CD14-positive monocyte (primary cell): Measurements from ENCODE around the gene ERGIC3. TPM values are rescaled to one million over a fixed set of nuclear protein-coding genes. Genes with fewer than 3 reads are reported as not detected.
"Not testable (repeated sequence)": the region's sequence is repeated elsewhere in the genome, so short reads cannot be mapped to it uniquely, and the experiment has no call there.

Experiments used
- DNase-seq, 3 donors: peaks; one replicate each; pipeline ENCODE4 v3.0.0-alpha.2; 2011 to 2022
- H2AFZ ChIP-seq: 2 replicates; pipeline ENCODE4 v1.6.0; 2012; ENCODE audit warnings: mild to moderate bottlenecking, low read depth, low read length, inconsistent platforms; ENCODE audit not compliant: insufficient read depth, poor library complexity, severe bottlenecking
- H3K27ac ChIP-seq, 2 donors: 1 replicate in 1 of 2; 2 replicates in 1 of 2; pipeline ENCODE4 v1.5.1; 2012 to 2013; ENCODE audit warnings: low read length in 2 of 2, control low read depth in 1 of 2, inconsistent platforms in 1 of 2, low read depth in 1 of 2, mild to moderate bottlenecking in 1 of 2
- H3K27me3 ChIP-seq, 2 donors: one replicate each; pipeline versions ENCODE4 v1.6.0 to v1.6.1; 2011 to 2013; ENCODE audit warnings: low read length in 2 of 2; ENCODE audit not compliant: control insufficient read depth in 2 of 2, insufficient read depth in 2 of 2
- H3K36me3 ChIP-seq, 2 donors: replicated peaks in 1 of 2; 1 replicate in 1 of 2; 2 replicates in 1 of 2; pipeline versions ENCODE4 v1.5.1 to v1.6.1; 2012 to 2013; ENCODE audit warnings: low read length in 2 of 2, control low read depth in 1 of 2, inconsistent platforms in 1 of 2, mild to moderate bottlenecking in 1 of 2; ENCODE audit not compliant: insufficient read depth in 2 of 2, control insufficient read depth in 1 of 2
- H3K4me1 ChIP-seq, 2 donors: 1 replicate in 1 of 2; 2 replicates in 1 of 2; pipeline versions ENCODE4 v1.5.1 to v1.6.1; 2012 to 2013; ENCODE audit warnings: low read length in 2 of 2, control low read depth in 1 of 2, inconsistent platforms in 1 of 2, mild to moderate bottlenecking in 1 of 2, moderate library complexity in 1 of 2; ENCODE audit not compliant: insufficient read depth in 2 of 2, control insufficient read depth in 1 of 2
- H3K4me2 ChIP-seq: replicated peaks from 2 replicates; pipeline ENCODE3; 2012; ENCODE audit warnings: low read length, moderate library complexity, mild to moderate bottlenecking; ENCODE audit not compliant: poor library complexity, severe bottlenecking; ENCODE audit errors: extremely low read depth
- H3K4me3 ChIP-seq, 3 experiments: fragments of 200-600 bp in 1 of 3; sonication (generic) in 1 of 3; replicated peaks in 1 of 3; 1 replicate in 2 of 3; 2 replicates in 1 of 3; pipeline ENCODE4 v1.5.1; 2011 to 2013; ENCODE audit warnings: low read length in 3 of 3, mild to moderate bottlenecking in 3 of 3, control low read depth in 2 of 3, low read depth in 2 of 3, inconsistent platforms in 1 of 3, moderate library complexity in 1 of 3
- H3K79me2 ChIP-seq: 2 replicates; pipeline ENCODE4 v1.6.0; 2012; ENCODE audit warnings: mild to moderate bottlenecking, control low read depth, inconsistent platforms, low read length, moderate library complexity; ENCODE audit not compliant: insufficient read depth
- H3K9ac ChIP-seq: 2 replicates; pipeline ENCODE4 v1.6.0; 2017; ENCODE audit warnings: low read length, mild to moderate bottlenecking; ENCODE audit not compliant: insufficient read depth, poor library complexity, severe bottlenecking
- H3K9me3 ChIP-seq, 2 donors: replicated peaks in 1 of 2; 1 replicate in 1 of 2; 2 replicates in 1 of 2; pipeline versions ENCODE4 v1.5.1 to v1.6.1; 2012 to 2013; ENCODE audit warnings: low read length in 2 of 2, control low read depth in 1 of 2; ENCODE audit not compliant: control insufficient read depth in 1 of 2, insufficient read depth in 1 of 2
- H4K20me1 ChIP-seq: 2 replicates; pipeline ENCODE4 v1.6.0; 2012; ENCODE audit warnings: mild to moderate bottlenecking, low read length, control low read depth, moderate library complexity; ENCODE audit not compliant: insufficient read depth
- H3K27ac Mint-ChIP-seq, 7 donors: one replicate each; pipeline ENCODE4 v1.8.0; 2020; ENCODE audit warnings: mild to moderate bottlenecking in 7 of 7, mixed read lengths in 7 of 7, moderate library complexity in 6 of 7, inconsistent platforms in 2 of 7
- H3K27me3 Mint-ChIP-seq, 3 donors: one replicate each; pipeline ENCODE4 v1.8.0; 2021 to 2022; ENCODE audit warnings: low read depth in 3 of 3, mild to moderate bottlenecking in 3 of 3, mixed read lengths in 3 of 3, moderate library complexity in 3 of 3, inconsistent platforms in 1 of 3
- H3K36me3 Mint-ChIP-seq, 2 donors: one replicate each; pipeline ENCODE4 v1.8.0; 2020; ENCODE audit warnings: mixed read lengths in 2 of 2, inconsistent platforms in 1 of 2, mild to moderate bottlenecking in 1 of 2
- H3K4me1 Mint-ChIP-seq: one replicate; pipeline ENCODE4 v1.8.0; 2020; ENCODE audit warnings: mild to moderate bottlenecking, mixed read lengths
- H3K4me3 Mint-ChIP-seq, 2 donors: one replicate each; pipeline ENCODE4 v1.8.0; 2020; ENCODE audit warnings: mild to moderate bottlenecking in 2 of 2, mixed read lengths in 2 of 2, moderate library complexity in 1 of 2
- H3K9me3 Mint-ChIP-seq, 7 donors: one replicate each; pipeline ENCODE4 v1.8.0; 2020 to 2022; ENCODE audit warnings: mixed read lengths in 7 of 7, mild to moderate bottlenecking in 6 of 7, moderate library complexity in 6 of 7, inconsistent platforms in 2 of 7
- CTCF ChIP-seq: fragments of 200-600 bp; IDR thresholded peaks from one replicate; pipeline ENCODE4 v1.8.0; 2022; ENCODE audit warnings: antibody characterized with exemption, mild to moderate bottlenecking
- WGBS: methylation state at CpG from one replicate; pipeline ENCODE4 v1.1.5; 2013; ENCODE audit warnings: missing lambda C conversion rate; ENCODE audit not compliant: insufficient coverage; 5-methylcytosine and 5-hydroxymethylcytosine counted together
- intact Hi-C, 2 donors: fragments of 100-400 bp; cut with micrococcal nuclease; formaldehyde crosslinking; loops; one replicate each; pipeline versions ENCODE4 v1.15.0 to v1.15.1; 2023
- polyA plus RNA-seq, 3 donors: library from polyadenylated mRNA; depleted of rRNA in 1 of 3; unstranded in 2 of 3; stranded (reverse) in 1 of 3; fragments of 300-500 nt in 2 of 3; fragments of >200 nt in 1 of 3; fragmentation: Illumina TruSeq in 2 of 3; gene quantifications; 1 replicate in 2 of 3; 2 replicates in 1 of 3; pipeline ENCODE4 v1.2.3, GENCODE V29; 2012 to 2021

Gene ERGIC3
- polyA plus RNA-seq, 3 donors, result 128 to 371 (median 130) TPM

- Histone ChIP-seq H3K27ac (no peak overlapping the region), H4K20me1 (no peaks in the 10 kb centered on the region), H3K36me3 (peaks cover 69 to 97% of the 10 kb centered on the region in 2 donors), H3K4me2 (no peak overlapping the region), H3K79me2 (no peaks in the 10 kb centered on the region), H3K4me1 (no peaks in the 10 kb centered on the region), H3K4me3 (no peak overlapping the region), H3K27me3 (no peaks in the 10 kb centered on the region), H3K9me3 (no peaks in the 10 kb centered on the region), H3K9ac (no peak overlapping the region), H2AFZ (no peak overlapping the region)
- Mint-ChIP-seq H3K4me3 (no peak overlapping the region), H3K4me1 (no peaks in the 10 kb centered on the region), H3K9me3 (no peaks in the 10 kb centered on the region), H3K27me3 (no peaks in the 10 kb centered on the region), H3K36me3 (peaks cover 50 to 52% of the 10 kb centered on the region in 2 donors), H3K27ac (no peak overlapping the region)
- intact Hi-C loops, result no loop called here
- 96% methylated on average over 4 of the region's 4 CpGs for WGBS
- TF ChIP-seq CTCF, result no peak
- no peak for DNase-seq
Observed at GRCh38 chr20:35551503-35551902, 9.6 kb downstream of the ERGIC3 start.

DNA sequence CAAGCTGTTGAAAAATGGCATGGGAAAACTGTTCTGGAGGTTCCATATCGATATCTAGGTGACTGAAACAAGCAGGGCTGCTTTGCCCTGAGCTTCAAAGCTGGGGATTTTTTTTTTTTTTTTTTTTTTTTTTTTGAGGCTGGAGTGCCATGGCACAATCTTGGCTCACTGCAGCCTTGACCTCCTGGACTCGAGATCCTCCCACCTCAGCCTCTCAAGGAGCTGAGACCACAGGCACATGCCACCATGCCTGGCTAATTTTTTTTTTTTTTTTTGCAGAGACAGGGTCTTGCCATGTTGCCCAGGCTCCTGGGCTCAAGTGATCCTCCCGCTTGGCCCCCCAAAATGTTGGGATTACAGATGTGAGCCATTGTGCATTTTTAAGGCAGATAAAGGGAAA lies 11.0 kb downstream of the ERGIC3 start:
- no peaks in the 10 kb centered on the region for H3K9me3 ChIP-seq
- H3K27me3 ChIP-seq, result no peaks in the 10 kb centered on the region
- Mint-ChIP-seq H3K27me3 (no peaks in the 10 kb centered on the region), H3K36me3 (peaks cover 55 to 56% of the 10 kb centered on the region in 2 donors), H3K4me1 (no peaks in the 10 kb centered on the region), H3K4me3 (no peak overlapping the region), H3K27ac (no peak overlapping the region), H3K9me3 (no peaks in the 10 kb centered on the region)
- no peak overlapping the region for H3K4me3 ChIP-seq
- 100% methylated on average over 1 of the region's 3 CpGs for WGBS
- no peak overlapping the region for H3K4me2 ChIP-seq
- H3K27ac ChIP-seq, result no peak overlapping the region
- intact Hi-C loops, result no loop called here
- no peak for DNase-seq
- no peak overlapping the region for H2AFZ ChIP-seq
- H3K4me1 ChIP-seq, result no peaks in the 10 kb centered on the region
- no peak for TF ChIP-seq CTCF
- H3K36me3 ChIP-seq, result peaks cover 73 to 97% of the 10 kb centered on the region in 2 donors
- no peaks in the 10 kb centered on the region for H4K20me1 ChIP-seq
- no peak overlapping the region for H3K9ac ChIP-seq
- H3K79me2 ChIP-seq, result no peaks in the 10 kb centered on the region

DNA sequence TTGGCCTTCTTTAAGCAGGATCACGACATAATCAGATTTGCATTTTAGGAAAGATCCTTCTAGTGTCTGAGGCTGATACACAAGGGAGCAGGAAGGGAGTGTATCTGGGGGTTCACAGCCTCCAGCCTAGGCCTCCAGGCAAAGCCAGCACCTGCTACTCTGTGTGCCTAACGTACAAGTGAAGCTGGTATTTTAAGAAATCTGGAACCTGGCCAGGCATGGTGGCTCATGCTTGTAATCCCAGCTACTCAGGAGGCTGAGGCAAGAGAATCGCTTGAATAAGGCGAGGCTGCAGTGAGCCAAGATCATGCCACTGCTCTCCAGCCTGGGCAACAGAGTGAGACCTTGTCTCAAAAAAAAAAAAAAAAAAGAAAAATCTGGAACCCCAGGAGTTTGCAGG lies 13.6 kb downstream of the ERGIC3 start:
- intact Hi-C loops, result not testable (repeated sequence)
- H3K36me3 ChIP-seq, result peaks cover 56 to 74% of the 10 kb centered on the region in 2 donors

More for the DNA sequence above, 13.6 kb downstream of the ERGIC3 start:
- H2AFZ ChIP-seq, H4K20me1 ChIP-seq, H3K79me2 ChIP-seq, H3K4me1 Mint-ChIP-seq, H3K4me1 ChIP-seq, DNase-seq, H3K9me3 ChIP-seq, H3K9me3 Mint-ChIP-seq, H3K27me3 ChIP-seq, H3K27ac Mint-ChIP-seq, H3K9ac ChIP-seq, H3K4me3 Mint-ChIP-seq, H3K27ac ChIP-seq, H3K4me2 ChIP-seq, H3K4me3 ChIP-seq, H3K27me3 Mint-ChIP-seq: not testable (repeated sequence)
- 100% methylated on average over 2 of the region's 4 CpGs for WGBS
- H3K36me3 Mint-ChIP-seq, result peaks cover 42 to 47% of the 10 kb centered on the region in 2 donors
